ENCODE results near the gene DBT. TPM values are rescaled to one million over a fixed set of nuclear protein-coding genes. Genes with fewer than 3 reads are reported as not detected.

The DBT gene
- total and polyA plus RNA-seq, 2 donors (not counting 1 experiment from before 2014, with no cell fraction given), result 2.6 to 15.1 TPM

DNA sequence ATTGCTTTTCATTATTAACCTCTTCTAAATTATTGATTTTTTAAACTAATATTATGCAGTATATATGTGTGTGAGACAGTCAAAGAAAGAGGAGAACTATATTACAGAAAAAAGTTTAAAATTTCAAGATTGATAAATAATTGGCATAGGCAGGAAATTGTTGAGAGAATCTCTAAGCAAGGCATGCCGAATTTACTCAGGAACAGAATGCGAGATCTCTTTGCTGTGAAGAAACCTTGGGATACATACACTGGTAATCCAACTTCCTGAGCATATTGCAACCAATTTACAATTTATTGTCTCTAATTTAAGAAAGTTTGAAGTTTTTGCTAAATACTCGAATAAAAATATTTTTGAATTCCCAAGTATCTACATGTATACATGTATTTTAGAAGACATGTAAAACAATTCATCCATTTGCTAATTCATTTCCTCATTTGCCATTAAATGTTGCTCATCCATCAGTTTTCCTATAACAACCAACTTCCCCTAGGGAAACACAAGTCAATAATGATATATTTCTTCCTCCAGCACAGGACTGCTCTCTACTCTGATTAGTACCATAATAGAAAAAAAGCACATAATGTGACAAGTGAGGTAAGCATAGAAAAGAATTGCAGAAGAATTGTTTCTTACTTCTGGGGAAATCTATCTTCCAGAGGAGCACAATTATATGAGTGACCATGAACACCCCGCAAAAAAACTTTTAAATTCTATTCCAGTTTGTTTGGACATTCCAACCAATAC lies 72.2 kb downstream of the DBT start:
- Histone ChIP-seq H3K9me3 (ENCODE audit: control extremely low read depth in 1 of 3, control insufficient read depth in 2 of 3, insufficient read depth in 1 of 3, low read length in 2 of 3) (no peaks in the 10 kb centered on the region), H3K4me3 (ENCODE audit: control extremely low read depth in 1 of 5, extremely low read depth in 1 of 5, insufficient read depth in 1 of 5, low read depth in 2 of 5, low read length in 4 of 5) (no peak overlapping the region), H3K79me2 (ENCODE audit: control insufficient read depth, insufficient read depth, low read length) (no peaks in the 10 kb centered on the region), H4K20me1 (ENCODE audit: control insufficient read depth, insufficient read depth, low read length, poor library complexity, severe bottlenecking) (no peaks in the 10 kb centered on the region), H2AFZ (ENCODE audit: insufficient read depth, low read depth, low read length, poor library complexity, severe bottlenecking) (no peak overlapping the region), H3K27me3 (replicated peaks in 1 of 4; ENCODE audit: control extremely low read depth in 1 of 4, control insufficient read depth in 3 of 4, insufficient read depth in 4 of 4, low read length in 3 of 4) (no peaks in the 10 kb centered on the region), H3K4me1 (ENCODE audit: control insufficient read depth in 2 of 2, insufficient read depth in 2 of 2, low read length in 2 of 2) (no peaks in the 10 kb centered on the region), H3K27ac (ENCODE audit: low read length in 2 of 2) (no peak overlapping the region), H3K4me2 (replicated peaks; ENCODE audit: low read depth, low read length, poor library complexity, severe bottlenecking) (no peak overlapping the region), H3K36me3 (replicated peaks in 1 of 2; ENCODE audit: control extremely low read depth in 1 of 2, control insufficient read depth in 1 of 2, extremely low read depth in 1 of 2, insufficient read depth in 2 of 2, low read length in 1 of 2) (no peaks in the 10 kb centered on the region), H3K9ac (ENCODE audit: low read length) (no peak overlapping the region)
- TF ChIP-seq EZH2 (IDR thresholded peaks at IDR 0.05; ENCODE audit: borderline replicate concordance, insufficient read depth, low read depth, low read length, poor library complexity, severe bottlenecking), result no peak
- TF ChIP-seq, protein P1, sequence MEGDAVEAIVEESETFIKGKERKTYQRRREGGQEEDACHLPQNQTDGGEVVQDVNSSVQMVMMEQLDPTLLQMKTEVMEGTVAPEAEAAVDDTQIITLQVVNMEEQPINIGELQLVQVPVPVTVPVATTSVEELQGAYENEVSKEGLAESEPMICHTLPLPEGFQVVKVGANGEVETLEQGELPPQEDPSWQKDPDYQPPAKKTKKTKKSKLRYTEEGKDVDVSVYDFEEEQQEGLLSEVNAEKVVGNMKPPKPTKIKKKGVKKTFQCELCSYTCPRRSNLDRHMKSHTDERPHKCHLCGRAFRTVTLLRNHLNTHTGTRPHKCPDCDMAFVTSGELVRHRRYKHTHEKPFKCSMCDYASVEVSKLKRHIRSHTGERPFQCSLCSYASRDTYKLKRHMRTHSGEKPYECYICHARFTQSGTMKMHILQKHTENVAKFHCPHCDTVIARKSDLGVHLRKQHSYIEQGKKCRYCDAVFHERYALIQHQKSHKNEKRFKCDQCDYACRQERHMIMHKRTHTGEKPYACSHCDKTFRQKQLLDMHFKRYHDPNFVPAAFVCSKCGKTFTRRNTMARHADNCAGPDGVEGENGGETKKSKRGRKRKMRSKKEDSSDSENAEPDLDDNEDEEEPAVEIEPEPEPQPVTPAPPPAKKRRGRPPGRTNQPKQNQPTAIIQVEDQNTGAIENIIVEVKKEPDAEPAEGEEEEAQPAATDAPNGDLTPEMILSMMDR (IDR thresholded peaks at IDR 0.05), result no peak
- no peaks in the 10 kb centered on the region for H3K27me3 Mint-ChIP-seq
- intact Hi-C loops (cut with micrococcal nuclease), result no loop called here
- H3K4me3 Mint-ChIP-seq, result no peak overlapping the region
- no peaks in the 10 kb centered on the region for H3K9me3 Mint-ChIP-seq (ENCODE audit: insufficient read depth)
- CTCF ChIA-PET, result no interaction called here
- DNase-seq (no peak), ATAC-seq (ENCODE audit: low read depth) (no peak)
- no peaks in the 10 kb centered on the region for H3K4me1 Mint-ChIP-seq
- POLR2A ChIA-PET, result no interaction called here
- H3K27ac Mint-ChIP-seq, result no peak overlapping the region
- no CpG with 5 or more reads among the region's 4 CpGs for WGBS (ENCODE audit: insufficient coverage)

DNA sequence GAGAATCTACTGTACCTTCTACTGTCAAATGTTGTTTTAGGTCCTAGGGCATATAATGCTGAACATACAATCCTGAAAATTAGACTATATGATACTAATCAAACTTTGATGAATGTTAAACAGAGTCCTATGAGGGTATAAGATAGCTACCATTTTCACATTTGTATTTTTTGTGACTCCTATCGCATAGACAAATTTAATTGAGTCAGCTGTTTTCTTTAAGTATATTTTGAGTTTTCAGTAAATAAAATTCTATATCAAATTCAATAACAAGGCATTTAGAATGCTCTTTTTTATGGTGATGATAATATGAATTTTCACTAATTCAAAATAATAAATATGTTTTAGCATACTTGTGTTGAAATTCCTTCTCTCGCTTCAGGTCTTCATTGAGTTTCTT lies 81.6 kb downstream of the DBT start:
- no peaks in the 10 kb centered on the region for H3K27me3 Mint-ChIP-seq
- CTCF ChIA-PET, result no interaction called here

More for the DNA sequence above, 81.6 kb downstream of the DBT start:
- H4K20me1 ChIP-seq (ENCODE audit: control insufficient read depth, insufficient read depth, low read length, poor library complexity, severe bottlenecking), result no peaks in the 10 kb centered on the region
- no peak overlapping the region for H3K27ac Mint-ChIP-seq
- intact Hi-C loops (cut with micrococcal nuclease), result no loop called here
- ATAC-seq (ENCODE audit: low read depth), result no peak
- POLR2A ChIA-PET, result no interaction called here
- WGBS (ENCODE audit: insufficient coverage), result no CpG with 5 or more reads among the region's 2 CpGs
- no peaks in the 10 kb centered on the region for H3K79me2 ChIP-seq (ENCODE audit: control insufficient read depth, insufficient read depth, low read length)
- no peak overlapping the region for H3K9ac ChIP-seq (ENCODE audit: low read length)
- no peak overlapping the region for H3K4me3 ChIP-seq (ENCODE audit: control extremely low read depth in 1 of 5, extremely low read depth in 1 of 5, insufficient read depth in 1 of 5, low read depth in 2 of 5, low read length in 4 of 5)
- no peaks in the 10 kb centered on the region for H3K27me3 ChIP-seq (replicated peaks in 1 of 4; ENCODE audit: control extremely low read depth in 1 of 4, control insufficient read depth in 3 of 4, insufficient read depth in 4 of 4, low read length in 3 of 4)
- H3K9me3 ChIP-seq (ENCODE audit: control extremely low read depth in 1 of 3, control insufficient read depth in 2 of 3, insufficient read depth in 1 of 3, low read length in 2 of 3), result no peaks in the 10 kb centered on the region
- no peak overlapping the region for H3K27ac ChIP-seq (ENCODE audit: low read length in 2 of 2)
- no peaks in the 10 kb centered on the region for H3K4me1 ChIP-seq (ENCODE audit: control insufficient read depth in 2 of 2, insufficient read depth in 2 of 2, low read length in 2 of 2)
- no peaks in the 10 kb centered on the region for H3K9me3 Mint-ChIP-seq (ENCODE audit: insufficient read depth)
- H3K4me3 Mint-ChIP-seq, result no peak overlapping the region
- TF ChIP-seq, protein P1 (IDR thresholded peaks at IDR 0.05), result no peak
- no peak for TF ChIP-seq EZH2 (IDR thresholded peaks at IDR 0.05; ENCODE audit: borderline replicate concordance, insufficient read depth, low read depth, low read length, poor library complexity, severe bottlenecking)
- H2AFZ ChIP-seq (ENCODE audit: insufficient read depth, low read depth, low read length, poor library complexity, severe bottlenecking), result no peak overlapping the region
- DNase-seq, result no peak
- no peak overlapping the region for H3K4me2 ChIP-seq (replicated peaks; ENCODE audit: low read depth, low read length, poor library complexity, severe bottlenecking)
- H3K36me3 ChIP-seq (replicated peaks in 1 of 2; ENCODE audit: control extremely low read depth in 1 of 2, control insufficient read depth in 1 of 2, extremely low read depth in 1 of 2, insufficient read depth in 2 of 2, low read length in 1 of 2), result no peaks in the 10 kb centered on the region
- H3K4me1 Mint-ChIP-seq, result no peaks in the 10 kb centered on the region

Measured in B cell (primary cell).